Ascending aorta (tissue), 2 donors: ENCODE data around the gene SYDE2. TPM values are rescaled to one million over a fixed set of nuclear protein-coding genes. Genes with fewer than 3 reads are reported as not detected.

Source experiments
- DNase-seq, 2 donors: peaks; one replicate each; pipeline ENCODE4 v3.0.0-alpha.2; 2019; ENCODE audit warnings: low spot score in 2 of 2
- H3K27ac ChIP-seq, 2 donors: fragments of 200-600 bp; sonication (generic); one replicate each; pipeline ENCODE4 v1.5.1; 2016 to 2017; ENCODE audit warnings: mild to moderate bottlenecking in 1 of 2
- H3K27me3 ChIP-seq: fragments of 200-600 bp; sonication (generic); one replicate; pipeline ENCODE4 v1.5.1; 2017
- H3K36me3 ChIP-seq, 2 donors: fragments of 200-600 bp; sonication (generic); one replicate each; pipeline ENCODE4 v1.5.1; 2016
- H3K4me1 ChIP-seq, 2 donors: fragments of 200-600 bp; sonication (generic); one replicate each; pipeline ENCODE4 v1.5.1; 2016 to 2017; ENCODE audit warnings: mild to moderate bottlenecking in 1 of 2
- H3K4me3 ChIP-seq, 2 donors: fragments of 200-600 bp; sonication (generic); one replicate each; pipeline ENCODE4 v1.5.1; 2016 to 2017; ENCODE audit warnings: mild to moderate bottlenecking in 1 of 2
- H3K9me3 ChIP-seq, 2 donors: fragments of 200-600 bp; sonication (generic); one replicate each; pipeline ENCODE4 v1.5.1; 2016
- CTCF ChIP-seq, 3 experiments: fragments of 200-600 bp in 2 of 3; fragments of 450-650 bp in 1 of 3; sonication (generic) in 2 of 3; IDR thresholded peaks; one replicate each; pipeline ENCODE4 v1.5.1; 2016 to 2019; ENCODE audit warnings: antibody characterized with exemption in 3 of 3, mild to moderate bottlenecking in 1 of 3, moderate library complexity in 1 of 3
- intact Hi-C: fragments of 100-400 bp; cut with DNase I; formaldehyde crosslinking; loops from one replicate; pipeline ENCODE4 v1.15.1; 2023
- total RNA-seq: library from RNA; depleted of rRNA; stranded (reverse); fragments of >200 nt; gene quantifications from one replicate; pipeline ENCODE4 v1.1.0, GENCODE V29; 2016

The SYDE2 gene
- total RNA-seq, 1 donor from 2014 or later = 0.43 TPM

DNA sequence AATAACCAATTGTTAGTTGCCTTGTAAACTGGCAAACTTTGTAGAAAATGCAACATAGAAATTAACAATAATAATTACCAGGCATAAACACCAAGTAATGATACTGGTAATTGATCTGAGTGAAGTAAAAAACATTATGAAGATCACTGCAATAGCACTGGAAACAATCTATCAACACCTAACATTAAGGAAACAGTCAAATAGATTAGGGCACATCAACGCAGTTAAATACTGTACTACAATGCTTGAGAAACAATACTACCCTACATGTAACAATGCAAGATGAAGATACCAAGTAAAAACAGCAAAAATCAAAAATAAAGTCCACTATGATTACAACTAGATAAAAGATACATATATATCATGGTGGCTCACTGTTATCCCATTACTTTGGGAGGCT, 16.6 kb downstream of the SYDE2 start:
- peaks cover 3 to 14% of the 10 kb centered on the region in 2 donors for H3K4me1 ChIP-seq
- no peaks in the 10 kb centered on the region for H3K9me3 ChIP-seq
- intact Hi-C loops = no loop called here
- no peak for TF ChIP-seq CTCF (IDR thresholded peaks at IDR 0.05)
- DNase-seq = no peak
- H3K27ac ChIP-seq = no peak overlapping the region
- H3K4me3 ChIP-seq = no peak overlapping the region
- H3K27me3 ChIP-seq = no peaks in the 10 kb centered on the region
- H3K36me3 ChIP-seq = no peaks in the 10 kb centered on the region

GRCh38 chr1:85182700-85183099, 18.1 kb downstream of the SYDE2 start:
- peak overlapping the region in 1 of 2 donors; percentile 0 for H3K27ac ChIP-seq

GRCh38 chr1:85180869-85181268, 19.9 kb downstream of the SYDE2 start:
- H3K4me3 ChIP-seq = no peak overlapping the region
- no peak for DNase-seq
- no peaks in the 10 kb centered on the region for H3K9me3 ChIP-seq
- no peaks in the 10 kb centered on the region for H3K27me3 ChIP-seq
- intact Hi-C loops = no loop called here
- peaks cover 3 to 14% of the 10 kb centered on the region in 2 donors for H3K4me1 ChIP-seq
- TF ChIP-seq CTCF (IDR thresholded peaks at IDR 0.05) = no peak
- H3K36me3 ChIP-seq = no peaks in the 10 kb centered on the region
- H3K27ac ChIP-seq = no peak overlapping the region

More at GRCh38 chr1:85182700-85183099, 18.1 kb downstream of the SYDE2 start:
- H3K27me3 ChIP-seq = no peaks in the 10 kb centered on the region
- no peak for TF ChIP-seq CTCF (IDR thresholded peaks at IDR 0.05)
- peaks cover 3 to 14% of the 10 kb centered on the region in 2 donors for H3K4me1 ChIP-seq
- H3K9me3 ChIP-seq = no peaks in the 10 kb centered on the region
- intact Hi-C loops = no loop called here
- H3K4me3 ChIP-seq = peak overlapping the region in 1 of 2 donors; percentile 17
- DNase-seq = no peak
- H3K36me3 ChIP-seq = no peaks in the 10 kb centered on the region

DNA sequence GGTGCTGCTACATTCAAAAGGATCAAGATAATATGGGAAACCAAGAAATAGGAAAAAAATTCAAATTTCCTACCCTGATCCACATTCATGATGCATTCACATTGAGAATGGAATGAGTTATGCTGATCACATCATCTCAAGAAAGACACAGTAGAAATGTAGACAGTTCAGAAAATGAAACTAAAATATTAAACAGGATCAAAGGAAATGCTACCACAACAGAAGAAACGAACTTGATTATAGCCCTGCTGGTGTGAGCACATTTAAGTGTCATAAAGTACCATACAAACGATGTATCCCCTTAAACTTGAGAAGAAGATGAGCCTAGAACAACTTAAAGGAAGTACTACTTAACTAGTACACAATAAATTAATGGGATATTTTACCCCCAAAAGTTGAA, 21.3 kb downstream of the SYDE2 start:
- H3K27ac ChIP-seq = no peak overlapping the region
- intact Hi-C loops = no loop called here
- H3K36me3 ChIP-seq = no peaks in the 10 kb centered on the region
- TF ChIP-seq CTCF (IDR thresholded peaks at IDR 0.05) = no peak
- peaks cover 3 to 12% of the 10 kb centered on the region in 2 donors for H3K4me1 ChIP-seq
- no peak overlapping the region for H3K4me3 ChIP-seq
- no peak for DNase-seq
- H3K9me3 ChIP-seq = no peaks in the 10 kb centered on the region
- H3K27me3 ChIP-seq = no peaks in the 10 kb centered on the region

DNA sequence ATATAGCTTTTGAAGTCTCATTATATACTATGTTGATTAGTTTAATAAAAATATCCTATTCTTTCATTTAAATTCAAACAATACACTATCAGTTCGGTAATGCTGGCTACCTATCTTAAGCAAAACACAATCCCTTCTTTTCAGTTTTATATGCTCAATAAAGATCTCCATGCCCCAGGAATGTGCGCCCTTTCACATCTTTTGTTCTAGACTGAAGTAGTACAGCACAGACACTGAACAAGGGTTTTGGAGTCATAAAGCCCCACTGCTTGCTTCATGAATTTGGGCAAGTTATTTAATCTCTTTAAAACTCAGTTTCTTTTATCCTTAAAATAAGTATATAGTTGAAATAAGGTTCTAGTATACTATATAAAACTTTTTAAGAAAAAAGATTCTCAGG, 22.4 kb downstream of the SYDE2 start:
- Histone ChIP-seq H3K4me3 (no peak overlapping the region), H3K27ac (no peak overlapping the region), H3K9me3 (no peaks in the 10 kb centered on the region), H3K4me1 (peaks cover 3 to 4% of the 10 kb centered on the region in 2 donors), H3K36me3 (no peaks in the 10 kb centered on the region), H3K27me3 (no peaks in the 10 kb centered on the region)
- intact Hi-C loops = no loop called here
- no peak for TF ChIP-seq CTCF (IDR thresholded peaks at IDR 0.05)
- no peak for DNase-seq

GRCh38 chr1:85174503-85174902, 26.3 kb downstream of the SYDE2 start:
- TF ChIP-seq CTCF (IDR thresholded peaks at IDR 0.05) = no peak
- no peaks in the 10 kb centered on the region for H3K9me3 ChIP-seq
- H3K27me3 ChIP-seq = no peaks in the 10 kb centered on the region
- H3K4me1 ChIP-seq = no peaks in the 10 kb centered on the region
- no peaks in the 10 kb centered on the region for H3K36me3 ChIP-seq
- H3K4me3 ChIP-seq = no peak overlapping the region
- no peak for DNase-seq
- no peak overlapping the region for H3K27ac ChIP-seq
- intact Hi-C loops = no loop called here
